HepG2 (cell line): ENCODE results near the gene HES6. TPM values are rescaled to one million over a fixed set of nuclear protein-coding genes. Genes with fewer than 3 reads are reported as not detected.

Experiments
- AHDC1 ChIP-seq: sonication (generic); formaldehyde crosslinking; IDR thresholded peaks from 2 replicates; pipeline ENCODE4 v1.5.1; 2020; ENCODE audit warnings: mild to moderate bottlenecking, missing genetic modification reagents, borderline replicate concordance
- BORCS8-MEF2B ChIP-seq: sonication (generic); formaldehyde crosslinking; IDR thresholded peaks from 2 replicates; pipeline ENCODE4 v1.8.0; 2022; ENCODE audit warnings: mild to moderate bottlenecking, missing genetic modification reagents
- ESRRA ChIP-seq: sonication (generic); formaldehyde crosslinking; IDR thresholded peaks from 2 replicates; pipeline ENCODE4 v1.5.1; 2020; ENCODE audit warnings: mild to moderate bottlenecking, low read depth, missing genetic modification reagents
- NPAS2 ChIP-seq: sonication (generic); formaldehyde crosslinking; IDR thresholded peaks from 2 replicates; pipeline ENCODE4 v1.8.0; 2022; ENCODE audit warnings: mild to moderate bottlenecking, missing genetic modification reagents, borderline replicate concordance
- NR2F1 ChIP-seq, 2 experiments: fragments of 450-650 bp in 1 of 2; formaldehyde crosslinking in 1 of 2; IDR thresholded peaks; 2 replicates each; pipeline versions ENCODE4 v1.5.0 to v1.6.1; 2016 to 2020; ENCODE audit warnings: mild to moderate bottlenecking in 1 of 2, missing compliant biosample characterization in 1 of 2, missing genetic modification reagents in 1 of 2, moderate library complexity in 1 of 2
- NR2F2 ChIP-seq: IDR thresholded peaks from 2 replicates; pipeline ENCODE4 v1.6.1; 2012; ENCODE audit warnings: low read depth, inconsistent platforms, borderline replicate concordance
- SPEN ChIP-seq: sonication (generic); formaldehyde crosslinking; IDR thresholded peaks from 2 replicates; pipeline ENCODE4 v1.5.1; 2020; ENCODE audit warnings: low read depth, mild to moderate bottlenecking, missing genetic modification reagents
- TAF15 ChIP-seq: fragments of 200-400 bp; formaldehyde crosslinking; IDR thresholded peaks from one replicate; pipeline ENCODE4 v1.6.1; 2018; ENCODE audit warnings: mild to moderate bottlenecking, low read depth, low read length; ENCODE audit not compliant: poor library complexity, severe bottlenecking
- TEAD2 ChIP-seq: sonication (generic); formaldehyde crosslinking; IDR thresholded peaks from 2 replicates; pipeline ENCODE4 v1.9.0; 2021; ENCODE audit warnings: missing genetic modification reagents
- ZFP36 ChIP-seq: fragments of 150-350 bp; IDR thresholded peaks from 2 replicates; pipeline ENCODE4 v1.6.1; 2018; ENCODE audit warnings: borderline replicate concordance, low read length, low read depth; ENCODE audit not compliant: partially characterized antibody
- ZNF451 ChIP-seq: sonication (generic); formaldehyde crosslinking; IDR thresholded peaks from 2 replicates; pipeline ENCODE4 v1.5.0; 2020; ENCODE audit warnings: mild to moderate bottlenecking, missing genetic modification reagents
- ZNF609 ChIP-seq: sonication (generic); formaldehyde crosslinking; IDR thresholded peaks from 2 replicates; pipeline ENCODE4 v1.4.0; 2020; ENCODE audit warnings: mild to moderate bottlenecking, missing genetic modification reagents, borderline replicate concordance
- ZNF672 ChIP-seq: sonication (generic); formaldehyde crosslinking; IDR thresholded peaks from 2 replicates; pipeline ENCODE4 v1.8.1; 2022; ENCODE audit warnings: missing genetic modification reagents
- ZNF761 ChIP-seq: sonication (generic); formaldehyde crosslinking; conservative IDR thresholded peaks from 2 replicates; pipeline ENCODE4 v1.4.0; 2020; ENCODE audit warnings: mild to moderate bottlenecking, missing genetic modification reagents
- ZSCAN20 ChIP-seq: sonication (generic); formaldehyde crosslinking; IDR thresholded peaks from 2 replicates; pipeline ENCODE4 v1.4.0; 2020; ENCODE audit warnings: missing genetic modification reagents, mild to moderate bottlenecking, borderline replicate concordance
- polyA plus RNA-seq, 8 experiments: library from polyadenylated mRNA; depleted of rRNA in 3 of 8; stranded (reverse) in 7 of 8; unstranded in 1 of 8; fragments of >200 nt; fragmentation: Illumina TruSeq in 4 of 8; extraction: Trizol in 4 of 8; gene quantifications; 2 replicates each; pipeline versions ENCODE4 v1.2.1 to v1.2.3, GENCODE V29; 2011 to 2016; ENCODE audit warnings: low read depth in 4 of 8, missing spikeins in 1 of 8, mixed read lengths in 1 of 8; ENCODE audit not compliant: insufficient read depth in 1 of 8
- total RNA-seq, 5 experiments: library from RNA; depleted of rRNA; stranded (reverse); fragments of >200 nt; fragmentation: Illumina TruSeq; extraction: Trizol; gene quantifications; 2 replicates each; pipeline ENCODE4 v1.2.3, GENCODE V29; 2016; ENCODE audit warnings: low read depth in 1 of 5

HES6 gene
- total and polyA plus RNA-seq, 2 of the 13 experiments (the other 11 are each of a cell fraction or from before 2014, with no cell fraction given) = 19.5 to 82.8 TPM

DNA sequence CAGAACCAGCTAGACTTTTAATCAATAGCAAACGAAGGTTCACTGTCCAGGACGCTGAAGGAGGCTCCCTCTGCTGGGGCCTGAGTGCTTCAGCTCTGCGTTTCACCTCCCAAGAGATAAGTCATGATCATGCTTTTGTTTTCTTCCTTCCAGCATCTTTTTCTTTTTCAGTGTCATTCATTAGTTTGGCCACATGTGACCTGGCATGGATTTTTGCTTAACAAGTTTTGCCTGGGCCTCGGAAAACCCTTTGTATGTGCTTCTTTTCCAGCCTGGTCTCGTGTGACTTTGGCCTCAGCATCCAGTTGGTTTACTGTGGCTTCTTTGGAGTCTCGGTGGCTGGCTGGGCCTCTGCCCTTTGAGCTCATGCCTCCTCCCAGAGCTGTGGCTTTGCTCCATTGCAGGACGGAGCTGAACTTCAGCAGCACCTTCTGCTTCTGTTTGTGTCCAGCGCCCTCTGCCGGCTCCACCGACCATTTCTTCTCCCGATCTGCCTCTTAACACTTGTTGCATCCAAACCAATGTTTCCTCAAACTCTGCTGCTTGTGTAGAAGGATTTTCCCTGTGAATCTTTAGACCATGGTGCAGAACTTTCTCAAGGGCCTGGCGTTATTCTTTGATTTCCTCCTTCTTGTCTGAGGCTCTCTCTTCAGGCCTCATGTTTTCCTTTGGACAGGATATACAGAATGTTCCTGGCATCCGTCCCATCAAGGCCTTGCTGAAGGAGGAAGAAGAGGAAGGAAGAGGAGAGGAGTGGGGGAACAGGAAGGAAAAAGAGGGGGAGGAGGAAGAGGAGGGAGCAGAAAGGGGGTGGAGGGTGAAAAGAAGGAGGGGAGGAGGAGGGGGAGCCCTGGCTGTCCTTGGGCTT is 23.6 kb upstream of the HES6 start (continued):
- TF ChIP-seq AHDC1 (CRISPR knock-in tag) (no peak), ZNF609 (CRISPR knock-in tag) (0 out of 2 replicates have a peak, but pooled peaks have one; percentile 62), SPEN (CRISPR knock-in tag) (peak; percentile 72), ZNF672 (CRISPR knock-in tag) (no peak), TEAD2 (CRISPR knock-in tag) (no peak), TAF15 (no peak), ESRRA (peak; percentile 24; the same call in 1 of the 2 replicates), NR2F1 (CRISPR knock-in tag; IDR thresholded peaks at IDR 0.05) (peak; percentile 43 to 48; a peak in 3 of 4 replicates), ZNF761 (CRISPR knock-in tag) (no peak), NR2F2 (0 out of 2 replicates have a peak, but pooled peaks have one; percentile 11), ZFP36 (no peak), BORCS8-MEF2B (CRISPR knock-in tag) (peak; percentile 64; the same call in 1 of the 2 replicates), ZNF451 (CRISPR knock-in tag) (0 out of 2 replicates have a peak, but pooled peaks have one; percentile 36), NPAS2 (CRISPR knock-in tag) (no peak), ZSCAN20 (CRISPR knock-in tag) (peak; percentile 85)
